DOHH2 (cell line): ENCODE data around the gene CRBN.

Source experiments
- H3F3A ChIP-seq: fragments of 200-600 bp; sonication (generic), shearing (Covaris generic); 2 replicates; pipeline ENCODE4 v1.6.0; 2016; ENCODE audit warnings: antibody characterized with exemption, mild to moderate bottlenecking; ENCODE audit not compliant: control insufficient read depth, insufficient read depth
- H3K27ac ChIP-seq: fragments of 200-600 bp; sonication (generic); 2 replicates; pipeline ENCODE4 v1.5.1; 2014; ENCODE audit warnings: low read depth, mild to moderate bottlenecking, low read length, moderate library complexity
- H3K27me3 ChIP-seq: fragments of 200-600 bp; sonication (generic); 2 replicates; pipeline ENCODE4 v1.6.1; 2014; ENCODE audit warnings: mild to moderate bottlenecking, low read length, mixed read lengths; ENCODE audit not compliant: control insufficient read depth
- H3K36me3 ChIP-seq: fragments of 200-600 bp; sonication (generic); 2 replicates; pipeline ENCODE4 v1.6.1; 2014; ENCODE audit warnings: mild to moderate bottlenecking, low read length, moderate library complexity, mixed read lengths; ENCODE audit not compliant: control insufficient read depth
- H3K4me1 ChIP-seq: fragments of 200-600 bp; sonication (generic); 2 replicates; pipeline ENCODE4 v1.6.1; 2014; ENCODE audit warnings: mild to moderate bottlenecking, low read length, mixed read lengths; ENCODE audit not compliant: control insufficient read depth
- H3K4me2 ChIP-seq: fragments of 200-600 bp; sonication (generic); 2 replicates; pipeline ENCODE4 v1.6.0; 2014; ENCODE audit warnings: mild to moderate bottlenecking, low read length, moderate library complexity
- H3K4me3 ChIP-seq: fragments of 200-600 bp; sonication (generic); 2 replicates; pipeline ENCODE4 v1.5.1; 2014; ENCODE audit warnings: mild to moderate bottlenecking, low read length, mixed read lengths
- H3K79me2 ChIP-seq: fragments of 200-600 bp; sonication (generic); 2 replicates; pipeline ENCODE4 v1.6.1; 2014; ENCODE audit warnings: mild to moderate bottlenecking, low read length, mixed read lengths; ENCODE audit not compliant: control insufficient read depth
- H3K9me2 ChIP-seq: fragments of 200-600 bp; sonication (generic); replicated peaks from 2 replicates; pipeline ENCODE4 v1.6.1; 2014; ENCODE audit warnings: mild to moderate bottlenecking, low read length, mixed read lengths; ENCODE audit not compliant: control insufficient read depth
- H3K9me3 ChIP-seq: fragments of 200-600 bp; sonication (generic); 2 replicates; pipeline ENCODE4 v1.6.1; 2014; ENCODE audit warnings: antibody characterized with exemption, low read length, mixed read lengths; ENCODE audit not compliant: control insufficient read depth, insufficient read depth
- H4K20me1 ChIP-seq: fragments of 200-600 bp; sonication (generic); 2 replicates; pipeline ENCODE4 v1.6.0; 2014; ENCODE audit warnings: low read depth, mild to moderate bottlenecking, antibody characterized with exemption, low read length, moderate library complexity; ENCODE audit not compliant: control insufficient read depth, insufficient read depth
- CTCF ChIP-seq: fragments of 200-600 bp; sonication (generic); IDR thresholded peaks from one replicate; pipeline ENCODE4 v1.5.1; 2014; ENCODE audit warnings: antibody characterized with exemption, mild to moderate bottlenecking, low read depth, low read length; ENCODE audit not compliant: poor library complexity, severe bottlenecking
- EZH2phosphoT487 ChIP-seq: fragments of 200-600 bp; sonication (generic); IDR thresholded peaks from 2 replicates; pipeline ENCODE4 v1.6.1; 2017; ENCODE audit warnings: borderline replicate concordance, mild to moderate bottlenecking, antibody characterized with exemption, low read length, moderate library complexity, mixed read lengths

CRBN gene

GRCh38 chr3:3216401-3216800, 36.9 kb upstream of the CRBN start:
- H4K20me1 ChIP-seq = no peaks in the 10 kb centered on the region
- no peak overlapping the region for H3K4me2 ChIP-seq
- no peaks in the 10 kb centered on the region for H3K36me3 ChIP-seq
- no peaks in the 10 kb centered on the region for H3K9me2 ChIP-seq
- H3K79me2 ChIP-seq = no peaks in the 10 kb centered on the region
- H3F3A ChIP-seq = no peaks in the 10 kb centered on the region
- no peak overlapping the region for H3K27ac ChIP-seq
- H3K4me3 ChIP-seq = no peak overlapping the region
- no peak for TF ChIP-seq CTCF
- TF ChIP-seq EZH2phosphoT487 = no peak
- H3K27me3 ChIP-seq = no peaks in the 10 kb centered on the region
- H3K4me1 ChIP-seq = no peaks in the 10 kb centered on the region
- H3K9me3 ChIP-seq = no peaks in the 10 kb centered on the region

- Histone ChIP-seq H3K4me1 (no peaks in the 10 kb centered on the region), H3K79me2 (no peaks in the 10 kb centered on the region), H3K36me3 (no peaks in the 10 kb centered on the region), H3K4me2 (no peak overlapping the region), H3K9me2 (no peaks in the 10 kb centered on the region), H3K9me3 (no peaks in the 10 kb centered on the region), H3F3A (no peaks in the 10 kb centered on the region), H3K4me3 (no peak overlapping the region), H3K27me3 (no peaks in the 10 kb centered on the region), H3K27ac (no peak overlapping the region), H4K20me1 (no peaks in the 10 kb centered on the region)
- TF ChIP-seq CTCF = no peak
- TF ChIP-seq EZH2phosphoT487 = no peak
Observed at GRCh38 chr3:3212781-3213440, 33.4 kb upstream of the CRBN start.

- H4K20me1 ChIP-seq = no peaks in the 10 kb centered on the region
- H3K79me2 ChIP-seq = no peaks in the 10 kb centered on the region
- no peaks in the 10 kb centered on the region for H3F3A ChIP-seq
- H3K4me2 ChIP-seq = no peak overlapping the region
- no peaks in the 10 kb centered on the region for H3K27me3 ChIP-seq
- TF ChIP-seq CTCF (no peak), EZH2phosphoT487 (no peak)
- H3K9me3 ChIP-seq = no peaks in the 10 kb centered on the region
- no peak overlapping the region for H3K4me3 ChIP-seq
- no peak overlapping the region for H3K27ac ChIP-seq
- H3K9me2 ChIP-seq = no peaks in the 10 kb centered on the region
- H3K4me1 ChIP-seq = no peaks in the 10 kb centered on the region
- no peaks in the 10 kb centered on the region for H3K36me3 ChIP-seq
Observed at GRCh38 chr3:3209714-3210113, 30.2 kb upstream of the CRBN start.
